CD8-positive, alpha-beta memory T cell (primary cell): ENCODE measurements around the gene PTPRT. TPM values are rescaled to one million over a fixed set of nuclear protein-coding genes. Genes with fewer than 3 reads are reported as not detected.
"Not testable (repeated sequence)": the region's sequence is repeated elsewhere in the genome, so short reads cannot be mapped to it uniquely, and the experiment has no call there.

Experiments used
- CTCF ChIA-PET: fragments of 350-600 bp; sonication (Branson Sonifier 250); formaldehyde crosslinking; loops from one replicate; lab custom pipeline; 2021; ENCODE audit warnings: antibody characterized with exemption; lab: Charles Lee
- POLR2A ChIA-PET: fragments of 350-600 bp; sonication (Branson Sonifier 250); formaldehyde crosslinking; loops from one replicate; lab custom pipeline; 2021; ENCODE audit warnings: antibody characterized with exemption; lab: Charles Lee
- DNase-seq, 5 donors: peaks; one replicate each; pipeline versions ENCODE4 v3.0.0 to v3.0.0-alpha.2; 2020 to 2022; ENCODE audit warnings: mixed read lengths in 1 of 5
- H3K27ac ChIP-seq: one replicate; pipeline ENCODE4 v1.7.0; 2013; ENCODE audit warnings: low read depth, mild to moderate bottlenecking, low read length, moderate library complexity
- H3K27me3 ChIP-seq: 2 replicates; pipeline ENCODE4 v1.7.0; 2013; ENCODE audit warnings: low read length, mild to moderate bottlenecking; ENCODE audit not compliant: insufficient read depth, poor library complexity, severe bottlenecking
- H3K36me3 ChIP-seq: 2 replicates; pipeline ENCODE4 v1.7.0; 2013; ENCODE audit warnings: mild to moderate bottlenecking, low read length, moderate library complexity; ENCODE audit not compliant: insufficient read depth
- H3K4me1 ChIP-seq: 2 replicates; pipeline ENCODE4 v1.7.0; 2013; ENCODE audit warnings: mild to moderate bottlenecking, low read length, moderate library complexity; ENCODE audit not compliant: insufficient read depth
- H3K4me3 ChIP-seq: 2 replicates; pipeline ENCODE4 v1.7.0; 2013; ENCODE audit warnings: mild to moderate bottlenecking, low read length
- H3K9me3 ChIP-seq: 2 replicates; pipeline ENCODE4 v1.7.0; 2013; ENCODE audit warnings: mild to moderate bottlenecking, low read length
- H3K27ac Mint-ChIP-seq, 8 donors: one replicate each; pipeline ENCODE4 v1.8.0; 2020 to 2021; ENCODE audit warnings: mixed read lengths in 8 of 8, mild to moderate bottlenecking in 6 of 8, inconsistent platforms in 3 of 8, moderate library complexity in 3 of 8
- H3K27me3 Mint-ChIP-seq, 2 donors: one replicate each; pipeline ENCODE4 v1.8.0; 2020 to 2021; ENCODE audit warnings: mixed read lengths in 2 of 2, mild to moderate bottlenecking in 1 of 2, moderate library complexity in 1 of 2
- H3K36me3 Mint-ChIP-seq, 3 donors: one replicate each; pipeline ENCODE4 v1.8.0; 2020 to 2021; ENCODE audit warnings: mixed read lengths in 3 of 3, inconsistent platforms in 1 of 3, mild to moderate bottlenecking in 1 of 3
- H3K4me1 Mint-ChIP-seq, 3 donors: one replicate each; pipeline ENCODE4 v1.8.0; 2020 to 2021; ENCODE audit warnings: mixed read lengths in 3 of 3, inconsistent platforms in 1 of 3, mild to moderate bottlenecking in 1 of 3
- H3K4me3 Mint-ChIP-seq, 7 donors: one replicate each; pipeline ENCODE4 v1.8.0; 2020 to 2021; ENCODE audit warnings: mixed read lengths in 7 of 7, mild to moderate bottlenecking in 6 of 7, moderate library complexity in 4 of 7, inconsistent platforms in 2 of 7
- H3K9me3 Mint-ChIP-seq, 5 donors: one replicate each; pipeline ENCODE4 v1.8.0; 2020 to 2022; ENCODE audit warnings: mixed read lengths in 5 of 5, mild to moderate bottlenecking in 3 of 5, moderate library complexity in 2 of 5, inconsistent platforms in 1 of 5
- polyA plus RNA-seq: library from polyadenylated mRNA; unstranded; fragments of 300-500 nt; fragmentation: Illumina TruSeq; gene quantifications from one replicate; pipeline ENCODE4 v1.2.3, GENCODE V29; 2021
- total RNA-seq, 2 experiments: library from RNA; stranded (reverse); gene quantifications; one replicate each; pipeline ENCODE4 v1.2.3, GENCODE V29; 2021

The PTPRT gene
- total and polyA plus RNA-seq, 3 experiments from 2014 or later = not detected

DNA sequence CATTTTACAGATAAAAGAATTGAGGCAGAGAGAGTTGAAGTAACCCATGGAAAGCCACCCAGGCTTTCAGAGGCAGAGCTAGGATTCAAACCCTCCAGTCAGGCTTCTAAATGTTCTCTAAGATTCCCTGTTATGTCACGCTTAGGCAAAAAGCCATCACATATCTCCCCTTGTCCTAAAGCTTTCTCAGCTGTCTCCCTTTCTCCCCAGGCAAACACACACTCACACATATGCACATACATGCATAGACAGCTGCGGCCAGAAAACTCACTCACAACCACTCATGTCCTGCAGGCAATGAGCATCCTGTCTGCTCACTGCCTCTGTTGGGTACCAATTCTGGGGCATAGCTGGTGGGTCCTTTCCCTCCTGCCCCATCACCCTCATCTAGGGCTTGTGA, 975.6 kb downstream of the PTPRT start:
- Mint-ChIP-seq H3K27me3 (peaks cover 0 to 1% of the 10 kb centered on the region in 2 donors), H3K4me1 (no peaks in the 10 kb centered on the region), H3K9me3 (peaks cover 2 to 14% (median 7%) of the 10 kb centered on the region in 5 donors), H3K36me3 (peaks cover 0 to 2% (median 0%) of the 10 kb centered on the region in 3 donors), H3K4me3 (no peak overlapping the region), H3K27ac (no peak overlapping the region)
- Histone ChIP-seq H3K4me3 (no peak overlapping the region), H3K4me1 (no peaks in the 10 kb centered on the region), H3K27me3 (no peaks in the 10 kb centered on the region), H3K9me3 (no peaks in the 10 kb centered on the region), H3K36me3 (no peaks in the 10 kb centered on the region), H3K27ac (no peak overlapping the region)
- POLR2A ChIA-PET = no interaction called here
- DNase-seq = no peak
- CTCF ChIA-PET = no interaction called here

DNA sequence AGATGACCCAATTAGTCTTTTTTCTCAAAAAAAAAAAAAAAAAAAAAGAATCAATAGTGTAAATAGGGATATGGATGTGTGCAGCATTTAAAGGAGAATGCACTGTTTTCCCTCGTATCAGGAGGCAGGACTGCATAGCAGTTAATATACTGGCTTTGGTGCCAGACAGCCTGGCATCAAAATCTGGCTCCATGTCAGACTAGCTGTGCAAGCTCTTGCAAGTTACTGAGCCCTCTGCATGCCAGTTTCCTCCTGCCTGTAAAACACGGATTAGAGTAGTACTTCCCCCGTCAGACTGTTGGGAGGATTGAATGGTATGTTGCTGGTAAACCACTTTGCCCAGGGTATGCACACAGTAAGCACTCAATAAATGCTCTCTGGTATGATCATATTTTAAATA, 977.3 kb downstream of the PTPRT start:
- H3K9me3 ChIP-seq = no peaks in the 10 kb centered on the region
- H3K36me3 ChIP-seq = no peaks in the 10 kb centered on the region
- Mint-ChIP-seq H3K36me3 (peaks cover 0 to 2% (median 0%) of the 10 kb centered on the region in 3 donors), H3K27me3 (peaks cover 0 to 1% of the 10 kb centered on the region in 2 donors), H3K4me1 (no peaks in the 10 kb centered on the region), H3K9me3 (peaks cover 2 to 14% (median 5%) of the 10 kb centered on the region in 5 donors), H3K4me3 (no peak overlapping the region), H3K27ac (no peak overlapping the region)
- H3K27me3 ChIP-seq = no peaks in the 10 kb centered on the region
- no peak overlapping the region for H3K27ac ChIP-seq
- no peaks in the 10 kb centered on the region for H3K4me1 ChIP-seq
- ChIA-PET POLR2A (no interaction called here), CTCF (no interaction called here)
- no peak for DNase-seq
- H3K4me3 ChIP-seq = no peak overlapping the region

DNA sequence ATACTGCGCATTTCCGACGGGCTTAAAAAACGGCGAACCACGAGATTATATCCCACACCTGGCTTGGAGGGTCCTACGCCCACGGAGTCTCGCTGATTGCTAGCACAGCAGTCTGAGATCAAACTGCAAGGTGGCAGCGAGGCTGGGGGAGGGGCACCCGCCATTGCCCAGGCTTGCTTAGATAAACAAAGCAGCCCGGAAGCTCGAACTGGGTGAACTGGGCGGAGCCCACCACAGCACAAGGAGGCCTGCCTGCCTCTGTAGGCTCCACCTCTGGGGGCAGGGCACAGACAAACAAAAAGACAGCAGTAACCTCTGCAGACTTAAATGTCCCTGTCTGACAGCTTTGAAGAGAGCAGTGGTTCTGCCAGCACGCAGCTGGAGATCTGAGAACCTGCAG, 983.1 kb downstream of the PTPRT start:
- H3K36me3 ChIP-seq, H3K4me3 Mint-ChIP-seq, DNase-seq, H3K4me1 ChIP-seq, H3K27me3 Mint-ChIP-seq, H3K9me3 ChIP-seq, POLR2A ChIA-PET, H3K27ac ChIP-seq, H3K27ac Mint-ChIP-seq, H3K4me1 Mint-ChIP-seq, H3K4me3 ChIP-seq, H3K36me3 Mint-ChIP-seq, H3K27me3 ChIP-seq, CTCF ChIA-PET: not testable (repeated sequence)
- H3K9me3 Mint-ChIP-seq = peaks cover 2 to 11% (median 3%) of the 10 kb centered on the region in 5 donors

DNA sequence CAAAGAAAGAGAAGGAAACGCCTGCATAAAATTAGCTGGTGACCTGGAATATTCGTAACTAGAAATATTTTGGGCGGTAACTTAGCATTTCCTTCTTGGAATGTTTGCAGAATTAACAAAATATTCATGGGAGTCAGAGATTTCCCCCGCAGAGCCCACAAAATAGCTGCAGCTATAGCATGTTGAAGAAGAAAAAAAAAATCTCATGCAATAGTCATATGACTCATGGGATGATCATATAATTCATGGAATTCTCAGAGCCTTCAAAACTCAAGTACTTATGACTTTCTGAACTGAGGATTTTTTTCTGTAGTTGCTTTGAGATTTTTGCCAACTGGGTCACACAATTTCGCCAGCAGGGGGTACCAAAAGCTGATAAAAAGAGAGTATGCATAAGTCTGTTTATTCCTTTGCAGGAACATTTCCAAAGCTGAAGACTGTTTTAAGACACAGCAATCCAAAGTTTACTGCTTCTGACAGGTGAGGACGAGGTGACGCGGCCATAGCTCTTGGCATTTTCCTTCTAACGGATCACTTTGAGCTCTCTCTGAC, 985.5 kb downstream of the PTPRT start:
- DNase-seq = no peak
- Mint-ChIP-seq H3K36me3 (no peaks in the 10 kb centered on the region), H3K9me3 (peaks cover 2 to 11% (median 5%) of the 10 kb centered on the region in 5 donors), H3K4me3 (no peak overlapping the region), H3K4me1 (no peaks in the 10 kb centered on the region), H3K27me3 (no peaks in the 10 kb centered on the region), H3K27ac (no peak overlapping the region)
- Histone ChIP-seq H3K36me3 (no peaks in the 10 kb centered on the region), H3K9me3 (no peaks in the 10 kb centered on the region), H3K27ac (no peak overlapping the region), H3K27me3 (no peaks in the 10 kb centered on the region), H3K4me3 (no peak overlapping the region), H3K4me1 (no peaks in the 10 kb centered on the region)
- CTCF ChIA-PET = no interaction called here
- POLR2A ChIA-PET = no interaction called here

DNA sequence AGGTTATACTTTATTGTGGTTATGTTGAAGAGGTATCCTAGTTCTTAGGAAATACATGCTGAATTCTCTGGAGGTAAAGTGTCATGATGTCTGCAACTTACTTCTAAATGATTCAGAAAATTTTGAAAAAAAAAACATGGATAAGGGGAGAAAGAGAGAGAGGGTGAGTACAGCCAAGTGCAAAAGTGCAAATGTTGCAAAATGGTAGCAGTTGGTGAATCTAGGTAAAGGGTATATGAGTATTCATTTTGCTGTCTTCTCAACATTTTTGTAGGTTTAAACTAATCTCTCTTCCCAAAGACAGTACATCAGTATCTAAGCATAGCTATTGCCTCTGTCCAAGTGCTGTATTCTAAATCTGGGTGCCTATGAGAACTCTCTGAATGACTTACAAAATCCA, 992.1 kb downstream of the PTPRT start:
- Mint-ChIP-seq H3K9me3 (peaks cover 0 to 6% (median 4%) of the 10 kb centered on the region in 5 donors), H3K36me3 (no peaks in the 10 kb centered on the region), H3K4me3 (no peak overlapping the region), H3K27me3 (peaks cover 0 to 1% of the 10 kb centered on the region in 2 donors), H3K27ac (no peak overlapping the region), H3K4me1 (no peaks in the 10 kb centered on the region)
- Histone ChIP-seq H3K27ac (no peak overlapping the region), H3K4me1 (no peaks in the 10 kb centered on the region), H3K9me3 (no peaks in the 10 kb centered on the region), H3K27me3 (no peaks in the 10 kb centered on the region), H3K36me3 (no peaks in the 10 kb centered on the region), H3K4me3 (no peak overlapping the region)
- no peak for DNase-seq
- ChIA-PET CTCF (no interaction called here), POLR2A (no interaction called here)

DNA sequence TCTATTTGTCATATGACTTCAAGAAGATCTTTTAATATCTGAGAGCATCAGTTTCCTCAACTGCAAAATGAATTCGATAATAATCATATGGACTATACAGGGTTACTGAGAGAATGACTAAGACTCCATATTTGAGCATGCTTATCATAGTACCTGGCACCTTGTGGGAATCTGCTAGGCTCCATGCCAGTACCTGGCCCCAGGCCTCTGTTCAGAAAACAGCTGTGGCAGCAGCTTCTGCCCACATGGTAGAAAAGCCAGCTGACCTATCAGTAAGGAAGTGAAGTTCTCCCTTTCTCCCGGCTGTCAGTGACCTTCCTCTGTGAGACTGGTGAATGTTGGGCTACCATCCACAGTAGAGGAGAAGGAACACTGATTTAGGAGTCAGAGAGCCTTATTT, 996.6 kb downstream of the PTPRT start:
- Mint-ChIP-seq H3K27ac (no peak overlapping the region), H3K36me3 (no peaks in the 10 kb centered on the region), H3K27me3 (peaks cover 0 to 1% of the 10 kb centered on the region in 2 donors), H3K4me1 (no peaks in the 10 kb centered on the region), H3K9me3 (peaks cover 0 to 12% (median 4%) of the 10 kb centered on the region in 5 donors), H3K4me3 (no peak overlapping the region)
- ChIA-PET POLR2A (no interaction called here), CTCF (no interaction called here)
- Histone ChIP-seq H3K4me3 (no peak overlapping the region), H3K36me3 (no peaks in the 10 kb centered on the region), H3K9me3 (no peaks in the 10 kb centered on the region), H3K27me3 (no peaks in the 10 kb centered on the region), H3K27ac (no peak overlapping the region), H3K4me1 (no peaks in the 10 kb centered on the region)
- DNase-seq = no peak

DNA sequence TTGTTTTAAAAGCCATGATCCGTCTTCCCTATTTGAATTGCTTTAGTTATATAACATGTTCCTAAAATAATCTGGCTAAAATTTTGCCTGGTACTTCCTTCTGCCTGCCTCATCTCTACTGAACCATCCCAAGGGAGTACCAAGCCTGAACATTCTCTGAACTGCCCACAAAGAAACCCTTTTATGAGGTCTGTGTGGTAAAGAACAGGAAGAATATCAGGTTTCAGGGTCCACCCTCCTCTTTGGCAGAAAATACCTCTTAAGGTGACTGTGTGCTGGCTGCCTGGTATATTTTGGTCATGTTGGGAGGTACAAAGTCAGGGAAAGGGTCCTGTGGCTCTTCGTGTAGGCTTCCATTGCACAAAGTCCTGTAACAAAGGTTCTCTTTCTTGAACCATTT, 997.4 kb downstream of the PTPRT start:
- CTCF ChIA-PET = no interaction called here
- Mint-ChIP-seq H3K9me3 (peaks cover 0 to 9% (median 5%) of the 10 kb centered on the region in 5 donors), H3K27ac (no peak overlapping the region), H3K4me3 (no peak overlapping the region), H3K27me3 (no peaks in the 10 kb centered on the region), H3K36me3 (no peaks in the 10 kb centered on the region), H3K4me1 (no peaks in the 10 kb centered on the region)
- H3K36me3 ChIP-seq = no peaks in the 10 kb centered on the region
- H3K27me3 ChIP-seq = no peaks in the 10 kb centered on the region
- no peak for DNase-seq
- POLR2A ChIA-PET = no interaction called here
- H3K9me3 ChIP-seq = no peaks in the 10 kb centered on the region
- no peaks in the 10 kb centered on the region for H3K4me1 ChIP-seq
- H3K27ac ChIP-seq = no peak overlapping the region
- H3K4me3 ChIP-seq = no peak overlapping the region

DNA sequence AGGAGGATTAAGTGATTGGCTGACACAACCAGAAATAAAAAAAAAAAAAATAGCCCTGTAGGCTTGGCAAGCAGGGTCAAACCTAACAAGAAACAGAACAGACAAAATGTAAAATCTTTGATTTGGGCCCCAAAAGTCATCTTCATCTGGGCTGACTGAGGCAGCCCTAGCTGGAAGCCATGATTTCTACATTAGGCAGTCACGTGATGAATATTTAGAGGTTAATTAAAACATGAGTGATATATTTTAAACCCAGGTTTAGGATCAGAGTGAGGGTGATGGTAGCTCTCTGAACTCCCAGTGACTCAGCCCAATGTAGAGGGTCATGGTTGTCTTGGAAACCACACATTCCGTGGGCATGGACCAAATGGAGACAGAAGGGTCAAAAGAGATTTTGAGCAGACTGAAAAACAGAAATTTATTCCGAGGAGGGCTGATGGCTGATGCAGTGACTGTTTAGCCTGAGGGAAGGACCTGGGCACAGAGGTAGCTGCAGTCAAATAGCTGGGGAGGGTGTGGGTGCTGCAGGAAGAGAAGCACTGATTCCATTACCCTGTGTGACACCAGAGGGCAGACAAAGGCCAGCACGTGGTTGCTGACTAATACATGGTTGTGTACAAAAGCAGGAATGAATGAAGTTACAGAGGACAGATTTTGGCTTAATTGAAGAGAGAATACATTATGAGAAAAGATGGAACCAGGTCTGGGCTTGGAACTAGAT, 998.4 kb downstream of the PTPRT start:
- H3K27me3 ChIP-seq = no peaks in the 10 kb centered on the region
- no peak overlapping the region for H3K27ac ChIP-seq
- Mint-ChIP-seq H3K27me3 (no peaks in the 10 kb centered on the region), H3K4me3 (no peak overlapping the region), H3K9me3 (peaks cover 0 to 12% (median 6%) of the 10 kb centered on the region in 5 donors), H3K36me3 (no peaks in the 10 kb centered on the region), H3K4me1 (no peaks in the 10 kb centered on the region), H3K27ac (no peak overlapping the region)
- no peaks in the 10 kb centered on the region for H3K9me3 ChIP-seq
- ChIA-PET POLR2A (no interaction called here), CTCF (no interaction called here)
- DNase-seq = no peak
- H3K4me3 ChIP-seq = no peak overlapping the region
- H3K36me3 ChIP-seq = no peaks in the 10 kb centered on the region
- H3K4me1 ChIP-seq = no peaks in the 10 kb centered on the region
